Left lung (tissue), 10 donors: ENCODE data around the gene CYFIP1. TPM values are rescaled to one million over a fixed set of nuclear protein-coding genes. Genes with fewer than 3 reads are reported as not detected.

Experiments
- ATAC-seq: fragments of 200-7000 bp; cut with Tn5 transposase; one replicate; pipeline ENCODE4 v1.9.1; 2020; ENCODE audit warnings: moderate library complexity
- DNase-seq, 4 donors: peaks; one replicate each; pipeline ENCODE4 v3.0.0-alpha.2; 2013 to 2020
- H3K27ac ChIP-seq, 2 donors: fragments of 200-600 bp; sonication (generic) in 1 of 2; one replicate each; pipeline versions ENCODE4 v1.5.0 to v1.8.0; 2020 to 2021
- H3K27me3 ChIP-seq, 2 donors: fragments of 200-600 bp; sonication (generic) in 1 of 2; one replicate each; pipeline versions ENCODE4 v1.5.0 to v1.8.0; 2020 to 2021
- H3K36me3 ChIP-seq, 2 donors: fragments of 200-600 bp; sonication (generic) in 1 of 2; one replicate each; pipeline versions ENCODE4 v1.5.0 to v1.8.0; 2020 to 2021
- H3K4me1 ChIP-seq, 2 donors: fragments of 200-600 bp; one replicate each; pipeline ENCODE4 v1.8.0; 2021
- H3K4me3 ChIP-seq, 2 donors: fragments of 200-600 bp; sonication (generic) in 1 of 2; one replicate each; pipeline versions ENCODE4 v1.5.0 to v1.8.0; 2020 to 2021; ENCODE audit warnings: mild to moderate bottlenecking in 1 of 2
- H3K9me3 ChIP-seq, 2 donors: fragments of 200-600 bp; sonication (generic) in 1 of 2; one replicate each; pipeline versions ENCODE4 v1.5.0 to v1.8.0; 2020 to 2021
- intact Hi-C, 2 donors: fragments of 100-400 bp; cut with DNase I; formaldehyde crosslinking; loops; one replicate each; pipeline versions ENCODE4 v1.11.2 to v1.14.2; 2022
- polyA plus RNA-seq, 6 donors: library from polyadenylated mRNA; unstranded; fragments of 120-200 nt; gene quantifications; one replicate each; pipeline ENCODE4 v1.2.1, GENCODE V29; 2013; ENCODE audit not compliant: insufficient read length in 6 of 6
- total RNA-seq, 2 donors: library from RNA; stranded (reverse); fragmentation: NEBNext Ultra II Directional; extraction: Animal tissue kit (Norgen Biotek cat#: 25700); gene quantifications; one replicate each; pipeline ENCODE4 v1.2.1, GENCODE V29; 2021
- TF ChIP-seq, protein P1 (sequence below), 2 donors: fragments of 200-600 bp; sonication (generic) in 1 of 2; IDR thresholded peaks; one replicate each; pipeline versions ENCODE4 v1.5.0 to v1.8.0; 2021; ENCODE audit warnings: antibody characterized with exemption in 2 of 2
- donor health status: DM: no; HTN: yes; CAD: no.
- donor health status: DM: no; HTN: no; CAD: no.

CYFIP1 gene
- total and polyA plus RNA-seq, 8 donors: 85.6 to 164 (median 92.3) TPM

DNA sequence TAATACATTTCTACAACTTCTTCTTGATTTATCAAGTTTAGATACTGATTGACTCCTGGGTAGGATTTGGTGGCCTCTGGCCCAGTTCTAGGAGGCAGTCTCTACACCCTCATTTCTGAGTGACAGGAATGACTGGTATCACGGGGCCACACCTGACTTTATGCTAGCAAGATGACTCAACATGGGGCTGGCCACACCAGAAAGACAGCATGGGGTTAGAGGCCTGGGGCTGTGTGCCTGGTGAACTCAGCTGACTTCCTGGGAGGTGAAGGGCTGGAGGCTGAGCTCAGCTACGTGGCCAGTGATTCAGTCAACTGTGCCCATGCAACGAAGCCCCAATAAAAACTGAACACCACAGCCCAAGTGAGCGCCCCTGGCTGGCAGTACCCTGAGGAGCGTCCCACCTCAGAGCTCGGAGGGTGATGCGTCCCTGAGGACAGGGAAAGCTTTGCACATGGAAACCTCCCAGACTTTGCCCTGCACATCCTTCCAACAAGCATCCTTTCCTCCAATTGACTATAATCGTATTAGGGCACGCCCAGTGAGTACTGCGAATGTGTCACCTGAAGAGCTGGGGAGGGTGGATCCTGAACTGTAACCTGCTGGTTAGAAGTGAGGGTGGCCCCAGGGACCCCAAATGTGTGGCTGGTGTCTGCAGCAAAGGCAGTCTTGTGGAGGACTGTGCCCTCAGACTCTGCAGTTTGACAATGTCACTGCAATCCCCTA, 84.5 kb downstream of the CYFIP1 start:
- H3K4me1 ChIP-seq: no peaks in the 10 kb centered on the region
- H3K9me3 ChIP-seq: no peaks in the 10 kb centered on the region
- TF ChIP-seq, protein P1, sequence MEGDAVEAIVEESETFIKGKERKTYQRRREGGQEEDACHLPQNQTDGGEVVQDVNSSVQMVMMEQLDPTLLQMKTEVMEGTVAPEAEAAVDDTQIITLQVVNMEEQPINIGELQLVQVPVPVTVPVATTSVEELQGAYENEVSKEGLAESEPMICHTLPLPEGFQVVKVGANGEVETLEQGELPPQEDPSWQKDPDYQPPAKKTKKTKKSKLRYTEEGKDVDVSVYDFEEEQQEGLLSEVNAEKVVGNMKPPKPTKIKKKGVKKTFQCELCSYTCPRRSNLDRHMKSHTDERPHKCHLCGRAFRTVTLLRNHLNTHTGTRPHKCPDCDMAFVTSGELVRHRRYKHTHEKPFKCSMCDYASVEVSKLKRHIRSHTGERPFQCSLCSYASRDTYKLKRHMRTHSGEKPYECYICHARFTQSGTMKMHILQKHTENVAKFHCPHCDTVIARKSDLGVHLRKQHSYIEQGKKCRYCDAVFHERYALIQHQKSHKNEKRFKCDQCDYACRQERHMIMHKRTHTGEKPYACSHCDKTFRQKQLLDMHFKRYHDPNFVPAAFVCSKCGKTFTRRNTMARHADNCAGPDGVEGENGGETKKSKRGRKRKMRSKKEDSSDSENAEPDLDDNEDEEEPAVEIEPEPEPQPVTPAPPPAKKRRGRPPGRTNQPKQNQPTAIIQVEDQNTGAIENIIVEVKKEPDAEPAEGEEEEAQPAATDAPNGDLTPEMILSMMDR (IDR thresholded peaks at IDR 0.05): no peak
- no peak overlapping the region for H3K4me3 ChIP-seq
- intact Hi-C loops: no loop called here
- ATAC-seq: peak; percentile 32
- peaks cover 0 to 93% of the 10 kb centered on the region in 2 donors for H3K36me3 ChIP-seq
- DNase-seq: peak in 1 of 4 donors; percentile 30
- no peak overlapping the region for H3K27ac ChIP-seq
- H3K27me3 ChIP-seq: no peaks in the 10 kb centered on the region

DNA sequence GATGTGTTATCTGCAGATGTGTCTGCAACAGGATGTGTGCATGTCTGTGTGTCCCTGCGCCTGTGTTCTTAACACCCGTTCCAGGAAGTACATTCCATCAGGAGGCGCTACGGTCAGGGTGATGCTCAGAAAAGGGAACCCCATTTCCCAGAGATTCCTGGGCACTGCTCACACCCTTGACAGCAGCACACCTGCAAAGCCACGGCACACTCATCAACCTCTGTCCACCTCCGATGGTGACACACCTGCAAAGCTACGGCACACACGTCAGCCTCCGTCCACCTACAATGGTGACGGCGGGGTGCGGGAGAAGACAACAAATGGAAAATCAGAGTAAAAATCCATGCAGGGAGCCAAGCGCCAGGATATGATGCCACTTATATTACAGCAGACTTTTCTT, 86.3 kb downstream of the CYFIP1 start:
- no peaks in the 10 kb centered on the region for H3K9me3 ChIP-seq
- TF ChIP-seq, protein P1 (IDR thresholded peaks at IDR 0.05): no peak
- ATAC-seq (no peak), DNase-seq (no peak)
- H3K4me1 ChIP-seq: no peaks in the 10 kb centered on the region
- H3K27ac ChIP-seq: no peak overlapping the region
- H3K36me3 ChIP-seq: peaks cover 0 to 91% of the 10 kb centered on the region in 2 donors
- no peaks in the 10 kb centered on the region for H3K27me3 ChIP-seq
- intact Hi-C loops: no loop called here
- H3K4me3 ChIP-seq: no peak overlapping the region

DNA sequence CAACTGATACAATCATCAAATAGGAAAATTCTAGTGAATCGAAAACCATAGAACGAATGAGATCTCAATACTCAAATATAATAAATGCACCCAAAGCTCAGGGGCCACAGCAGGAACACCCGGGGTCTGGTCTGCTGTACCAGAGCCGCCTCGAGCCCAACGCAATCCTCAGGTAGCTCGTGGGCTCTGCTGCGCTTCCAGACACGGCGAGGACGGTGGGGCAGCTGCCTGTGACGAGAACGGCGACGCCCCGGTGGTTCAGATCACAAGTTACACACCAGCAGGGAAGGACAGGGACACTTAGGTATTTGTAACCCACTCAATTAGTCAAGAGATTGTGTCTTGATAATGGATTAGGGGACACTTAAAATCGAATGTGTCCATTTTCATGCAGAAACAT, 87.1 kb downstream of the CYFIP1 start:
- ATAC-seq: no peak

DNA sequence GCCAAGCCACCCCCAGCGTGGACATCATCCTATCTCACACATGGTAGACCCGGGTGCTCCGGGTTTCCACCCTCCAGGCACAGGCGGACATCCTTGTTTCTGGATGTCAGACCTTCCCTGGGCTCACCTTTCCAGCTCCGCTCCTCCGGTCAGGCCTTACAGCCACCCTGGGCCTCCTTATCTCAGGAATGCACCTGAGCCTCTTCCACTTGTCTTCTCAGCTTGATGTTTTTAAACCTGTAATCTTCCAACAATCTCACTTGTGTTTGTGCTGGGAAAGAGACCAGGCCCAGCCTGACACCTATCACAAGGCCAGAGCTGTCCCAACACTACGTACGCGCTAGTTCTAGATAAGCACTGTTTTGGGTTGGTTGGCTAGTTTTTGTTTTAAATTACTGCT, 87.8 kb downstream of the CYFIP1 start:
- Histone ChIP-seq H3K4me3 (no peak overlapping the region), H3K36me3 (peaks cover 0 to 86% of the 10 kb centered on the region in 2 donors), H3K4me1 (no peaks in the 10 kb centered on the region), H3K27ac (no peak overlapping the region), H3K27me3 (no peaks in the 10 kb centered on the region), H3K9me3 (no peaks in the 10 kb centered on the region)
- TF ChIP-seq, protein P1 (IDR thresholded peaks at IDR 0.05): no peak
- DNase-seq (no peak), ATAC-seq (no peak)
- intact Hi-C loops: no loop called here

More for the DNA sequence above, 87.1 kb downstream of the CYFIP1 start:
- H3K9me3 ChIP-seq: no peaks in the 10 kb centered on the region
- intact Hi-C loops: no loop called here
- TF ChIP-seq, protein P1 (IDR thresholded peaks at IDR 0.05): no peak
- no peaks in the 10 kb centered on the region for H3K4me1 ChIP-seq
- H3K36me3 ChIP-seq: peaks cover 0 to 91% of the 10 kb centered on the region in 2 donors
- no peak overlapping the region for H3K27ac ChIP-seq
- H3K27me3 ChIP-seq: no peaks in the 10 kb centered on the region
- no peak for DNase-seq
- no peak overlapping the region for H3K4me3 ChIP-seq

DNA sequence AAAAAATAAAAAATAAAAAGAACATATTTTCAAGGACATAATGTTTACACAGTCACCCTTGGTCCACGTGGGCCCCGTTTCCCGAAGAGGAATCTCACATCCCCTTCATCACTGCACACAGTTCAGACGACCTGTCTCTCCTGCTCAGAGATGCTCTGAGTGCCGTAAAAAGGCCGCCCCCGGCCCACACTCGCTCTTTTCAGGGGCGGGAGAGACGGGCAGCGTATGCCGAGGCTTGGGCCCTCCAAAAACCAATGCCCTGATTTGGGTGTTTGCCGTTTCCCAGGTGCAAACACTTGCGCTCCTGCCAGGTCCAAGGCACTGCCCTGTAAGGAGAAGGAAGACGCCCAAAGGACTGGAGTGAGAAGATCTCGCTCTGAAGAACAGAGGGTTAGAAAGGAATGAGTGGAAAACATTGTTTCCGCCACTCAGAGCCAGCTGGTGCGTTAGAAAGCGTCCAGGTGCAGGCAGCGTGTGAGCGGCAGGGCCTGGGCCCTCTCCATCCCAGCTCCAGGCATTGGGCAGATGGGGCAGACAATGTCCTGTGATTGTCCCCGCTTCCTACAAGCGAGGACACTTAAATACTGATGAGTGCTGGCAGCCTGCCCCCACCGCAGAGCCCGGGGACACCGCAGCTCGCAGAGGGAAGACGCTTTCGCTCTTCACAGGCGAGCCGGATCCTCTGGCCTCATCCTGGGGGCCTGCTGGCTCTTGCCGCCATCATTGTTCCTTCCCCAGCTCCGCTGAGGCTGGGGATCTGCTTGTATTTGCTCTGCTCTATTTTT, 88.5 kb downstream of the CYFIP1 start:
- peaks cover 0 to 86% of the 10 kb centered on the region in 2 donors for H3K36me3 ChIP-seq
- intact Hi-C loops: no loop called here

More for the DNA sequence above, 88.5 kb downstream of the CYFIP1 start:
- Histone ChIP-seq H3K9me3 (no peaks in the 10 kb centered on the region), H3K27me3 (no peaks in the 10 kb centered on the region), H3K4me1 (no peaks in the 10 kb centered on the region), H3K4me3 (no peak overlapping the region), H3K27ac (no peak overlapping the region)
- no peak for ATAC-seq
- no peak for DNase-seq
- TF ChIP-seq, protein P1 (IDR thresholded peaks at IDR 0.05): no peak
